ENCODE results near the gene C1orf52.

- no peak for TF ChIP-seq CTCF (IDR thresholded peaks at IDR 0.05)
- TF ChIP-seq POLR2A (IDR thresholded peaks at IDR 0.05) = no peak
These were observed 30.4 kb upstream of the C1orf52 start for GRCh38 chr1:85289848-85290335.
